ENCODE measurements around the gene KLB.

DNA sequence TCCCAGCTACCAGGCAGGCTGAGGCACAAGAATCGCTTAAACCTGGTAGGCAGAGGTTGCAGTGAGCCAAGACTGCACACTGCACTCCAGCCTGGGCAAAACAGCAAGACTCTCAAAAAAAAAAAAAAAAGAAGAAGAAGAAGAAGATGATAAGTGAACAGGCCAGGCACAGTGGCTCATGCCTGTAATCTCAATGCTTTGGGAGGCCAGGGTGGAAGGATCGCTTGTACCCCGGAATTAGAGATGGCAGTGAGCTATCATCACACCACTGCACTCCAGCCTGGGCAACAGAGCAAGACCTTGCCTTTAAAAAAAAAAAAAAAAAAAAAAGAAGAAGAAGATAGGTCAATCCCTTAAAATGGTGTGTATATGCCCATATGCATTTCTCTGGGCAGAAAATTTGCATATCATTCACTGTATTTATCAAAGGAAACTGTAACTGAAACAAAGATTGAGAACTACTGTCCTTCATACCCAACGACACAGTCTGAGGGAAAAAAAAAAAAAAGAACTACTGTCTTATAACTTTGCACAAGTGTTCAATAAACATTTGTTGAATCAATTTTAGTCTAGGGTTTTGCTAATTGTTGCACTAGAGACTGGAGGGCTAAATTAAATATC lies 42.8 kb upstream of the KLB start:
- TF ChIP-seq EZH2 (optimal IDR thresholded peaks at IDR 0.05; ENCODE audit: low read depth, low read length) (no peak), CTCF (IDR thresholded peaks at IDR 0.05; ENCODE audit: low read length) (no peak)
